ENCODE data around the gene ZNF714. TPM values are rescaled to one million over a fixed set of nuclear protein-coding genes. Genes with fewer than 3 reads are reported as not detected.
"Not testable (repeated sequence)": the region's sequence is repeated elsewhere in the genome, so short reads cannot be mapped to it uniquely, and the experiment has no call there.

Gene ZNF714
- total RNA-seq, 1 donor from 2014 or later: 5.3 TPM

DNA sequence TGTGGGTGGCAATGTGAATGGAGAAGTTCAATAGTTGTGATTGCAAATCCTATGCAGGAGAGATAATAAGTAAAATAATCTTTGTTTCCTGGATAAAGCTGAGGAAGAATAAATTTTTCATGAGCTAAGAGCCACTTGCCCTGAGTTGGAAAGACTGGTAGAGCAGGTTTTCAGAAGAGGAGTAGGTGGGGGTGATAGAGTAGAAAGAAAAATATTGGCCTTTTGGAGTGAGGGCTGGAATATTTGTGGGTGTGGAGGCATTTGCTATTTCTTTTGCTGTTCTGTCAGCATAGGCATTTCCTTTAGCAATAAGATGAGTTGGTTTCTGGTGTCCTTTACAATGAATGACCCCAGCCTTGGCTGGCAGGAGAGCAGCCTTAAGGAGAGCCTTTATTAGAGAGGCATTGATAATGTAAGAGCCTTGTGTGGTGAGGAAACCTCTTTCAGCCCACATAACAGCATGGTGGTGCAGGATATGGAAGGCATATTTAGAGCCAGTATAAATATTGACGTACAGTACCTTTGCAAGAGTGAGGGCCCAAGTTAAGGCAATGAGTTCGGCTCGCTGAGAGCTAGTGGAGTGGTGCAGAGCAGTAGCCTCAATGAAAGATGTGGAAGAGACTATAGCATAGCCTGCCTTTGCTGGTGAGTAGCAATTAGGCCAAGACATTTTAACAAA, 48.2 kb downstream of the ZNF714 start:
- no peak for DNase-seq (ENCODE audit: low read depth, low spot score)

DNA sequence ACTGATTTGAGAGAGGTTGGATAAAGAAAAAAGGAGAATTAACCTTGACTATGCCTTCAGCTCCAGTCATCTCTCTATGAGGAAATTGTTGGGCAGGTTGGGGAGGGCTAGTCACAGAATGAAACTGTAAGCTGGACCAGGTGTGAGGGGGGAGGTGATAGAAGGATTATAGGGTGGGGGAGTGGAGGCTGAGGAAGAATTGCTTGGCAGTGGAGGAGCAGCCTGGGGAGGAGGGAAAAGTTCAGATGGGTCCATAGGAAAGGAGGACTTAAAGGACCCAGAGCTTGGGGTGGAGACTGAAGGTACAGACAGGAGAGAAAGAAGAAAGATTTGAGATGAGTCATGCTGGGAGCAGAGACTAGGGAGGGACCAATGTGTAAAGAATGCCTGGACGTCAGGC, 51.6 kb downstream of the ZNF714 start:
- no peak for DNase-seq (ENCODE audit: low read depth, low spot score)

DNA sequence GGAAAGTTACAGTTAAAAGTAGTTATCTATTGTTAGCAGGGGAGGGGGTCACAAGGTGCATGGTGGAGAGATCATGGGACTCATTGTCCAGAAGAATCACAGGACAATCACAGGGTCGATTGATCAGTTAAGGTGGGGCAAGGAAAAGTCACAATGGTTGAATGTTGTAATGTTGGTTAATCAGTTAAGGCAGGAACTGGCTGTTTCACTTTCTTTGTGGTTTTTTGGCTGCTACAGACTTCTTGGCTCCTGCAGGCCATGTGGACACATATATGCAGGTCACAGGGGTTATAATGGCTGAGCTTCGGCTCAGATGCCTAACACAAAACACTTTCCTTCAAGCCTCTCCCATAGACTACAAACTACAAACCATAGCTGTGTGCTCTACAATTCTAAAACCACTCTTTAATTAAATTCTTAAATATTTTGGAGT, 52.9 kb downstream of the ZNF714 start:
- no peak for DNase-seq (ENCODE audit: low read depth, low spot score)

DNA sequence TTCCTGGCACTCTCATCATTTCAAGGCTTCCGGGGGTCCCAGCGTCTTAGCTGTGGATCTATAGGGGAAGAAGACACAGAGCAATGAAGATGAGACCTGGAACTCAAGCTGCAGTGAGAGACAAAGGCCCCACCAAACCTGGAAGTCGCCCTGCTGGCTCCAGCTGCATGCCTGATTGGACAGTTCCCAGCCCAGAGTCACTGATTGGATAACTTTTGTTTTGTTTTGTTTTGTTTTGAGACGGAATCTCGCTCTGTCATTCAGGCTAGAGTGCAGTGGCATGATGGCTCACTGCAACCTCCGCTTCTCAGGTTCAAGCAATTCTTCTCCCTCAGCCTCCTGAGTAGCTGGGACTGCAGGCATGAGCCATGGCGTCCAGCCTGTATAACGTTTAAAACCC, 53.4 kb downstream of the ZNF714 start:
- DNase-seq (ENCODE audit: low read depth, low spot score): no peak

DNA sequence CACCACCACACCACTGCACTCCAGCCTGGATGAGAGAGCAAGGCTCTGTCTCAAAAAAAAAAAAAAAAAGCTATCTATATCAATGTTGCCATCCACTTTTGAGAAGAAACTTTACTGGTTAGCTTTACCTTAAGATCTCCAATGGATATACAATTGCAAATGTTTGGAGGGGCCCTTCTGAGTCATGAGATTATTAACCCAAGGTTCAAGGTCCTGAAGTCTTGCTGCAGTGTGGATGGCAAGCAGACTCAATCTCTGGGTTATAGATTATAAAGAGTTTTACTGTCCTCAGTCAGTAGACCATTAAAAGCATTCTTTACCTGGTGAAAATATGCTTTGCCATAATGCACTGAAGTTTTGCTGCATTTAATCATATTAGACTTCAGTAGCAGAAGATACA, 56.1 kb downstream of the ZNF714 start:
- DNase-seq (ENCODE audit: low read depth, low spot score): no peak

DNA sequence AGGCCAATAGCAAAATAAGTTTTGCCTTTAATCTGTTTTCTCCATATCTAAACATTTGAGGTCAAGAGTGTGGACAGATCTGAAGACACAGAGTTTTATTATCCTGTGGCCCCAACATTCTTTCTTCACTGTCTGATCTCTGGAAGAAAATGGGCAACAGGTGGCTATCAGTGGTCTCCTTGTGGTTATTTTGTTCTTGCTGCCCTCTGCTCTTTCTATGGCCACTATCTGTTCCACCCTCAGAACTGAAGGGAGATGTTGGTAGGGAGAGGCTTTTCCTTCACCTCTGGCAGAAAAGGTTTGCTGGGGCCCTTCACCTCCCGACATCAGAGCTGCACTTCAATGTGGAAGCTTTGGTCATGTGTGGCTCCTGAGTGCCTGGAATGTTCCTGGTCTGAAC, 59.0 kb downstream of the ZNF714 start:
- DNase-seq (ENCODE audit: low read depth, low spot score): not testable (repeated sequence)

DNA sequence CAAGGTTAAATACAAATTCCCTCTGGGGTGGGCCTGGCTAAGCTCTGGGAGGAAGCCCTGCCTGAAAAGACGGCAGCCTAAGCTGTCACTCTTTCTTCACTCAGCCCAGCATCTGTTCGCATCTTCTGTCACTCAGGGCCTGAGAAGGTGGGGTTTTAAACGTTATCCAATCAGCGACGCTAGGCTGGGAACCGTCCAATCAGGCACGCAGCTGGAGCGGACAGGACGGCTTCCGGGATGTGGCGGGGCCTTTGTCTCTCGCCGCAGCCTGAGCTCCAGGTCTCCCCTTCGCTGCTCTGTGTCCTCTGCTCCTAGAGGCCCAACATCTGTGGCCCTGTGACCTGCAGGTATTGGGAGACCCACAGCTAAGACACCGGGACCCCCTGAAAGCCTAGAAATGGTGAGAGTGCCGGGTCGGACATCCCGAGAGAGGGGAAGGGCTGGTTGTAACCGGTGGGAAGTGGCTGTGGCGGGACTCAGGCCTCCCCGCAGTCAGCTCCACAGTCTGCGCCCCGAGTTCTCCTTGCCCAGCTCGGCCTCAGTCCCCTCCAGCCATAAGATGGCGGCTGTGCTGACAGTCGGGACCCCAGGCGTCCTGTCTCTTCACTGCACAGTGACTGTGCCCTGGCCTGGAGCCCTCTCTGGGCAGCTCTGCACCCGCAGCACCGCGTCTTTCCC, 59.9 kb downstream of the ZNF714 start, which contains the start of gene ZNF431:
Gene ZNF431 (plus strand): TSS at position 254 of the 678 bp plus-strand sequence. CDS start 144 bp downstream, at position 398.
- DNase-seq (ENCODE audit: low read depth, low spot score): peak; percentile 79

DNA sequence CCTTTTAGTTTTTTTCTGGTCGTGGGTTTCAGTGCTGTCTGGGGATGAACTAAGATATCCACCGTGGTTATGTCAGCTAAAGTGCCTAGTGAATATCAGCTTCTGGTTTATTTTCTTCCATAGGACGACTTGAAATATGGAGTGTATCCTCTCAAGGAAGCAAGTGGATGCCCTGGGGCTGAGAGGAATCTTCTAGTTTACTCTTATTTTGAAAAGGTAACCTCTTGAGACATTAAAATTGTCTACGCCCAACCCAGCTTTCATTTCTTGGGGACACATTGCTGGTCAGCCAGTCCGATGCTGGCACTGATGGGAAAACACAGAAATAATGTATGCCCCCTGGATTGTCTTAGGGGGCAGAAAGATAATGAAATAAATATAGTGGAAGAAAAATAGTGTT, 61.4 kb downstream of the ZNF714 start:
- DNase-seq (ENCODE audit: low read depth, low spot score): no peak

DNA sequence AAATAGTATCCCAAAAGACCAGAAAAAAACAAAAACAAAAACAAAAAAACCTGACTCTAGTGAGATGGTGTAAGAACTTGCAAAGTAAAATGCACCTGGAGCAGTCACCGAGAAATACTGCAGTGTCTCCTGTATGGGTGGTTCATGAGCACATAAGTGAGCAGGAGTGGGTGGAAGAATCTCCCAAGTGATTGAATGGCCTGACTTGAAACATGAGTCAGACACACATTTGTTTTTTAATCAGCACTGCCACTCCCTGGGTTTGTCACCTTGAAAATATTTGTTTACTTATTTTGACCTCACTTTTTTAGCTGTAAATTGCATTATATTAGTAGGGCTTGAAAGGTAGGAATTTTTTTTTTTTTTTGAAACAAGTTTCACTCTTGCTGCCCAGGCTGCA, 61.9 kb downstream of the ZNF714 start:
- DNase-seq (ENCODE audit: low read depth, low spot score): no peak

DNA sequence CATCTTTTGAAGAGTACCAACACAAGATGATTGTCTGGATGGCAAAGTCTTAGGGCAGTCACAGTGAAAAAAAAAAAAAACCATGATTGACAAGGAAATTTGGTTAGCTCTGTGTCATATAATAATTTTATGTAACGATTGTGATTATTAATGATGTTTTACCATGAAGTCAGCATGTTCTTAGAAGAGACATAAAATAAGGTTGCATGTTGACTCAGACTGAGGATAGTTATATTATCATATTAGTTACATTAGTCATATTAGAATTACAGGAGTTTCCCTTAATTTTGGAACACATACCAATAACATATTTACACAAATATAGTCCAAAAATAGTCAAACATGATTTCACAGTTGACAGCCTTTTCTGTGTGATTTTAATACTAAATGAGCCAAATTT, 65.5 kb downstream of the ZNF714 start:
- no peak for DNase-seq (ENCODE audit: low read depth, low spot score)

DNA sequence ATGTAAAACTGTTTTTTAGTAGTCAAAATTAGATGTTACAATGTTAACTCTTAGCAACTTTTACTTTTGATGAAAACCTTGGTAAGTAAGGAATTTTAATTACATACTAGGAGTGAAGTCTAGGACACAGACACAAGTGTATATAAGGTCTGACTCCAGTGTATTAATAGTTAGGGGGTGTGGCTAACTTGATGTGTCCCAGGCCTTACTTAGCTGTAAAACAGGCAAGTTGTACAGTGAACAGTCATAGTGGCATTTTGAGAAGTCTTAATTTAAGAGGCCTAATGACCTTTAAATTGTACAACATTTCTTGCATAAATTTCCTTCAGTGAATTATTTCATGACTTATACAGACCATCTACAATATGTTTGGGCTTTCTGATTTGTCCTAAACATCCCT, 66.7 kb downstream of the ZNF714 start:
- DNase-seq (ENCODE audit: low read depth, low spot score): no peak

DNA sequence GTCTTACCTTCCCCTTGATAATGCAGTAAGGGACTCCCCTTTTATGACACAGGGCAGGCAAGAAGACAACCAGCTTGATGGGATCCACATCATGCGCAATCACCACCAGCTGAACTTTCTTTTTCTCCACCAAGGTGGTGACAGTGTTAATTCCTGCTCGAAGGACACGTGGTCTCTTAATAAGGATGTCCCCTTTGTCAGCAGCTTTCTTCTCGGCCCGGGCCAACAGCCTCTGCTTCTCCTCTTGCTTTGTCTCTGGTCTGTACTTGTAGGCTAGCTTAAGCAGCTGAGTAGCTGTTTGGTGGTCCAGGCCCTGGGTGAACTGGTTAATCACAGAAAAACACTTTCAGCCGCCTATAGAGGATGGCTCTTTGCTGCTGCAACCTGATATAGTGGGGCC, 67.9 kb downstream of the ZNF714 start:
- DNase-seq (ENCODE audit: low read depth, low spot score): no peak

DNA sequence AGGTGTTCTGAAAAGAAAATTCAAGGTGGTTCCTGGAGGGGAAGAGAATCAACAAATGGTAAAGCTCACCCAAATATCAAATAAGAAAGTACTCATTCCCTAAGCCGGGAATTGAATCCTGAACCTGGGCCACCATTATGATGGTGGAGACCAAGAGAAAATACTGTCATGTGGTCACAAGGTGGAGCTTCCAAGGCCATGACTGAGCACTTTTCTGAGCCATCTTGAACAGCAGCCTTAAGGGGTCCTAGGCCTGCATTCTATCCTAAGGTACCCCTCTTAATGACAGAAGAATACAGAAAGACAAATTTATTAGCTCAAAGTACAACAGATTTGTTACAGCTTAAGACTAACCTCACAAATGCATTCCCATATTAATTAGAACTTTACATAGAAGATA, 69.5 kb downstream of the ZNF714 start:
- no peak for DNase-seq (ENCODE audit: low read depth, low spot score)

DNA sequence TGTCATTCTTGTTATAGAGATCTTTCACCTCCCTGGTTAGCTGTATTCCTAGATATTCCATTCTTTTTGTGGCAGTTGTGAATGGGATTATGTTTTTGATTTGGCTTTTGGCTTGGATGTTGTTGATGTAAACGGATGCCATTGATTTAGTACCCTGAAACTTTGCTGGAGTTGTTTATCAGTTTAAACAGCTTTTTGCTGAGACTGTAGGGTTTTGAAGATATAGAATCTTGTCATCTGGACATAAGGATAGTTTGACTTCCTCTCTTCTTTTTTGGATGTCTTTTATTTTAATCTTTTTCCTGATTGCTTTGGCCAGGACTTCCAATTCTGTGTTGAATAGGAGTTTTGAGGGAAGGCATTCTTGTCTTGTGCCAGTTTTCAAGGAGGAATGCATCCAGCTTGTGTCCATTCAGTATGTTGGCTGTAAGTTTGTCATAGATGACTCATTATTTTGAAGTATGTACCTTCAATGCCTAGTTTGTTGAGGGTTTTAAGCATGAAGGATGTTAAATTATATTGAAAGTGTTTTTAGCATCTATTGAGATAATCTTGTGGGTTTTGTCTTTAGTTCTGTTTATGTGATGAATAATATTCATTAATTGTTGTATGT, 76.6 kb downstream of the ZNF714 start:
- no peak for DNase-seq (ENCODE audit: low read depth, low spot score)

DNA sequence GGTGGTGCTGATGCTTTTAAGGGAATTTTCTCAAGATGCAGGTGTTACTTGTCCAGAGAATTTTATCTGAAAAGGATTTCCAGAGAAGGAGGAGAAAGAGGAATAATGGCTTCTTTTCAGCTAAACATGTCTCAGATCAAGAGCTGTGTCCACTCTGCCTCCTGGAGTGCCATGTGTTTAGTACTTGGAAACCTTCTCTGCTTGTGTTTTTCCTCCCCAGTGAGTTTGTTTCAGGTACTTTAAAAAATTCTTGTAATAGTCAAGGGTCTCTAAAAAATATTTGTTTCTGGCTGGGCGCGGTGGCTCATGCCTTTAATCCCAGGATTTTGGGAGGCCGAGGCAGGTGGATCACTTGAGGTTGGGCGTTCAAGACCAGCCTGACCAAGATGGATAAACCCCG, 82.5 kb downstream of the ZNF714 start:
- no peak for DNase-seq (ENCODE audit: low read depth, low spot score)

DNA sequence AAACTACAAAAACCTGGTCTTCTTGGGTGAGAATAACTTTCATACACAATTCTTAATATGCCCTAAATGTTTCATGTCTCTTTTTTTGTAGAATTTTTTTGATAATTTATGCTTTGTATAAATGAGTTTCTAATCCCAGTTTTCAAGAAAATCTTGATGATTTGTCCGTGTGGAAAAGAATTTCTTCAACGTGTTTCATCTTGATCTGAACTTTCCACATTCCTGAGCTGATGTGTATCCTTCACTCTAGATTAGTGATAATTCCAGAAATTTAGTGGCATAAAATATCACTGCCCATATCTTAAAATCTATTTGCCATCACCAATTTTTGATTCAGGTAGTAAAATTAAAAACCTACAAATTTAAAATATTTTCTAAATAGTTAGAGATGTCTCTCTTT, 84.4 kb downstream of the ZNF714 start:
- DNase-seq (ENCODE audit: low read depth, low spot score): no peak

Other genes starting within 250 kb of the ZNF714 start
- gene ZNF85, start 159.0 kb upstream of the ZNF714 start, total RNA-seq: 7.9 and 9.0 TPM in 2 replicates
- 4.6 and 6.0 TPM in 2 replicates for gene ZNF430, start 61.5 kb upstream of the ZNF714 start, total RNA-seq
- gene ZNF431, start 59.8 kb downstream of the ZNF714 start, total RNA-seq: 4.0 and 7.1 TPM in 2 replicates
- 4.9 and 5.9 TPM in 2 replicates for gene ZNF708, start 247.2 kb downstream of the ZNF714 start, total RNA-seq

Measured in pulmonary artery endothelial cell (primary cell).